SK-N-SH (cell line): Measurements from ENCODE around the gene SDK1. TPM values are rescaled to one million over a fixed set of nuclear protein-coding genes. Genes with fewer than 3 reads are reported as not detected.

Experiments used
- CTCF ChIA-PET: fragments of 300-600, 350-600 bp; formaldehyde crosslinking; extraction: SDS; loops from one replicate; lab custom pipeline; 2021; lab: Yijun Ruan, JAX
- POLR2A ChIA-PET: fragments of 350-600 bp; sonication (Branson Sonifier 250); formaldehyde crosslinking; extraction: SDS; loops from one replicate; lab custom pipeline; 2020; ENCODE audit warnings: antibody characterized with exemption, inconsistent platforms; lab: Yijun Ruan, JAX
- DNase-seq: peaks from one replicate; pipeline ENCODE4 v3.0.0; 2012
- H2AFZ ChIP-seq: fragments of 200-600 bp; sonication (generic); 2 replicates; pipeline ENCODE4 v1.8.1; 2016; ENCODE audit warnings: antibody characterized with exemption, mild to moderate bottlenecking, low read depth
- H3F3A ChIP-seq: fragments of 200-600 bp; sonication (generic); replicated peaks from 2 replicates; pipeline ENCODE3; 2016; ENCODE audit warnings: antibody characterized with exemption, mild to moderate bottlenecking; ENCODE audit not compliant: insufficient read depth
- H3K27ac ChIP-seq, 2 experiments: fragments of 200-500 bp in 1 of 2; fragments of 200-600 bp in 1 of 2; sonication (Bioruptor generic) in 1 of 2; sonication (generic), shearing (Covaris generic) in 1 of 2; 2 replicates each; pipeline versions ENCODE4 v1.5.1 to v1.6.1; 2014 to 2016; ENCODE audit warnings: low read depth in 2 of 2, inconsistent platforms in 1 of 2, low read length in 1 of 2, mild to moderate bottlenecking in 1 of 2, mixed read lengths in 1 of 2
- H3K27me3 ChIP-seq: fragments of 200-600 bp; sonication (generic), shearing (Covaris generic); 2 replicates; pipeline ENCODE4 v1.6.1; 2016; ENCODE audit warnings: mixed run types; ENCODE audit not compliant: insufficient read depth
- H3K36me3 ChIP-seq, 2 experiments: fragments of 200-500 bp in 1 of 2; fragments of 200-600 bp in 1 of 2; sonication (Bioruptor generic) in 1 of 2; sonication (generic) in 1 of 2; replicated peaks in 1 of 2; 2 replicates each; pipeline versions ENCODE3 to v1.5.1; 2014 to 2016; ENCODE audit warnings: low read length in 1 of 2, mild to moderate bottlenecking in 1 of 2; ENCODE audit not compliant: insufficient read depth in 2 of 2, control insufficient read depth in 1 of 2
- H3K4me1 ChIP-seq, 2 experiments: fragments of 200-500 bp in 1 of 2; fragments of 200-600 bp in 1 of 2; sonication (Bioruptor generic) in 1 of 2; sonication (generic), shearing (Covaris generic) in 1 of 2; 2 replicates each; pipeline versions ENCODE4 v1.5.1 to v1.6.1; 2014 to 2016; ENCODE audit warnings: low read depth in 1 of 2, low read length in 1 of 2, mixed run types in 1 of 2; ENCODE audit not compliant: insufficient read depth in 2 of 2, control insufficient read depth in 1 of 2
- H3K4me2 ChIP-seq: fragments of 200-600 bp; sonication (generic), shearing (Covaris generic); 2 replicates; pipeline ENCODE4 v1.6.1; 2017; ENCODE audit warnings: mixed run types
- H3K4me3 ChIP-seq, 2 experiments: fragments of 200-500 bp in 1 of 2; fragments of 200-600 bp in 1 of 2; sonication (Bioruptor generic) in 1 of 2; sonication (generic), shearing (Covaris generic) in 1 of 2; 2 replicates each; pipeline versions ENCODE4 v1.5.1 to v1.8.1; 2014 to 2016; ENCODE audit warnings: low read depth in 2 of 2, inconsistent platforms in 1 of 2, low read length in 1 of 2, mild to moderate bottlenecking in 1 of 2, mixed read lengths in 1 of 2, moderate library complexity in 1 of 2
- H3K79me2 ChIP-seq: fragments of 200-600 bp; sonication (generic); 2 replicates; pipeline ENCODE4 v1.8.1; 2017; ENCODE audit warnings: mild to moderate bottlenecking; ENCODE audit not compliant: insufficient read depth
- H3K9ac ChIP-seq: fragments of 200-600 bp; sonication (generic); 2 replicates; pipeline ENCODE4 v1.6.1; 2017; ENCODE audit warnings: mixed run types
- H3K9me2 ChIP-seq: fragments of 200-600 bp; sonication (generic); 2 replicates; pipeline ENCODE4 v1.6.1; 2017; ENCODE audit warnings: mixed run types
- H3K9me3 ChIP-seq: fragments of 200-600 bp; sonication (generic); 2 replicates; pipeline ENCODE4 v1.6.1; 2017; ENCODE audit warnings: mixed run types, mild to moderate bottlenecking, moderate library complexity
- H4K20me1 ChIP-seq: fragments of 200-600 bp; sonication (generic); 2 replicates; pipeline ENCODE4 v1.6.1; 2017; ENCODE audit warnings: mild to moderate bottlenecking, mixed run types; ENCODE audit not compliant: insufficient read depth
- EZH2phosphoT487 ChIP-seq: fragments of 200-600 bp; sonication (generic); IDR thresholded peaks from 2 replicates; pipeline ENCODE4 v1.6.1; 2017; ENCODE audit warnings: low read depth, mixed run types, mild to moderate bottlenecking, antibody characterized with exemption, moderate library complexity, borderline replicate concordance
- FOXJ3 ChIP-seq: sonication (generic); formaldehyde crosslinking; IDR thresholded peaks from 2 replicates; pipeline ENCODE4 v1.5.1; 2020; ENCODE audit warnings: mild to moderate bottlenecking, missing genetic modification reagents
- GABPA ChIP-seq: IDR thresholded peaks from 2 replicates; pipeline ENCODE4 v1.4.0; 2012; ENCODE audit warnings: low read depth, mild to moderate bottlenecking
- MXI1 ChIP-seq: IDR thresholded peaks from 2 replicates; pipeline ENCODE4 v1.6.1; 2012; ENCODE audit warnings: mild to moderate bottlenecking, low read depth, low read length, improper control_type of control experiment
- POLR2AphosphoS5 ChIP-seq: IDR thresholded peaks from 2 replicates; pipeline ENCODE4 v1.6.1; 2012; ENCODE audit warnings: low read depth, low read length
- RXRA ChIP-seq: IDR thresholded peaks from 2 replicates; pipeline ENCODE4 v1.4.0; 2012; ENCODE audit warnings: low read depth, mild to moderate bottlenecking, borderline replicate concordance
- TAF1 ChIP-seq: IDR thresholded peaks from 2 replicates; pipeline ENCODE4 v1.6.1; 2012; ENCODE audit warnings: low read depth, mild to moderate bottlenecking, low read length, moderate library complexity, borderline replicate concordance
- YY1 ChIP-seq: IDR thresholded peaks from 2 replicates; pipeline ENCODE4 v1.4.0; 2012; ENCODE audit warnings: low read depth, mild to moderate bottlenecking
- WGBS: methylation state at CpG from one replicate; pipeline ENCODE4 v1.1.6; 2017; ENCODE audit warnings: low lambda C conversion rate; 5-methylcytosine and 5-hydroxymethylcytosine counted together
- polyA plus RNA-seq, 3 experiments: library from polyadenylated mRNA; depleted of rRNA; stranded (reverse); fragments of >200 nt; gene quantifications; 2 replicates each; pipeline ENCODE4 v1.2.3, GENCODE V29; 2012
- TF ChIP-seq, protein P1 (sequence below): IDR thresholded peaks from 2 replicates; pipeline ENCODE4 v1.4.0; 2012; ENCODE audit warnings: low read depth, borderline replicate concordance

SDK1 gene
- polyA plus RNA-seq, 1 of the 3 experiments (the other 2 are of a cell fraction): 1.2 TPM

GRCh38 chr7:3683546-3684539, 382.8 kb downstream of the SDK1 start:
- Histone ChIP-seq H3K27ac (no peak overlapping the region), H3K4me2 (no peak overlapping the region), H3K9me2 (no peaks in the 10 kb centered on the region), H2AFZ (no peak overlapping the region), H3K79me2 (no peaks in the 10 kb centered on the region), H3K9ac (no peak overlapping the region), H3K4me1 (no peaks in the 10 kb centered on the region; a peak in 1 of 4 replicates), H3K36me3 (no peaks in the 10 kb centered on the region), H3K27me3 (no peaks in the 10 kb centered on the region), H3F3A (no peaks in the 10 kb centered on the region), H3K4me3 (no peak overlapping the region), H4K20me1 (no peaks in the 10 kb centered on the region), H3K9me3 (peaks cover 4% of the 10 kb centered on the region; the same call in 1 of the 2 replicates)
- TF ChIP-seq MXI1 (no peak), TAF1 (no peak), GABPA (no peak), YY1 (no peak)
- TF ChIP-seq, protein P1, sequence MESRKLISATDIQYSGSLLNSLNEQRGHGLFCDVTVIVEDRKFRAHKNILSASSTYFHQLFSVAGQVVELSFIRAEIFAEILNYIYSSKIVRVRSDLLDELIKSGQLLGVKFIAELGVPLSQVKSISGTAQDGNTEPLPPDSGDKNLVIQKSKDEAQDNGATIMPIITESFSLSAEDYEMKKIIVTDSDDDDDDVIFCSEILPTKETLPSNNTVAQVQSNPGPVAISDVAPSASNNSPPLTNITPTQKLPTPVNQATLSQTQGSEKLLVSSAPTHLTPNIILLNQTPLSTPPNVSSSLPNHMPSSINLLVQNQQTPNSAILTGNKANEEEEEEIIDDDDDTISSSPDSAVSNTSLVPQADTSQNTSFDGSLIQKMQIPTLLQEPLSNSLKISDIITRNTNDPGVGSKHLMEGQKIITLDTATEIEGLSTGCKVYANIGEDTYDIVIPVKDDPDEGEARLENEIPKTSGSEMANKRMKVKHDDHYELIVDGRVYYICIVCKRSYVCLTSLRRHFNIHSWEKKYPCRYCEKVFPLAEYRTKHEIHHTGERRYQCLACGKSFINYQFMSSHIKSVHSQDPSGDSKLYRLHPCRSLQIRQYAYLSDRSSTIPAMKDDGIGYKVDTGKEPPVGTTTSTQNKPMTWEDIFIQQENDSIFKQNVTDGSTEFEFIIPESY: no peak
- ChIA-PET POLR2A (no interaction called here), CTCF (no interaction called here)
- DNase-seq: no peak
- WGBS: 54% methylated on average over 11 of the region's 12 CpGs

DNA sequence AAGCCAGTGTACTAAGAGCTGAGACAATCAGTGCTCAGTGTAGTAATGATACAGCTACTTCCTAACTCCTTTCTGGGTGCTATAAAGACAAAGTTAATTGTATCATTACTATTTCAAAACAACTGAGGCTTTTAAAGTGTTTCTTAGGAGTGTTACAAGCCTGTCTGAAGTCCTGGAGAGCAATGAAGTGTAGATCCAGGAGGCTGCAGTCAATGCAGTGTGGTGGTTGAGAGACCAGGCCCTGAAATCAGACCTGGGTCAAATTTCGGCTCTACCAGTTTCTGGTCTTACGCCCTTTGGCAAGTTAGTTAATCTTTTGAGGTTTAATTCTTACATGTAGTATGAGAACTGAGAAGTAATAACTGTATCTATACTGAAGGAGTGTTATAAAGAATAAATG, 387.0 kb downstream of the SDK1 start:
- no peaks in the 10 kb centered on the region for H3K4me1 ChIP-seq
- no peaks in the 10 kb centered on the region for H4K20me1 ChIP-seq
- ChIA-PET POLR2A (interaction anchor here (0.8 kb wide), 1 partner anchor 29 kb away, joined by 3 read pairs; no protein-coding TSS in a partner anchor), CTCF (interaction anchor here (1.0 to 1.1 kb wide), 2 partner anchors 41 to 799 kb away, joined by 3 read pairs; no protein-coding TSS in a partner anchor)
- 37% methylated on average over 2 of the region's 2 CpGs for WGBS
- peaks cover 4% of the 10 kb centered on the region; the same call in 1 of the 2 replicates for H3K9me3 ChIP-seq
- no peaks in the 10 kb centered on the region for H3K27me3 ChIP-seq
- H2AFZ ChIP-seq: no peak overlapping the region
- no peak overlapping the region for H3K9ac ChIP-seq
- H3K79me2 ChIP-seq: no peaks in the 10 kb centered on the region
- TF ChIP-seq RXRA (no peak), FOXJ3 (no peak), POLR2AphosphoS5 (no peak), EZH2phosphoT487 (no peak)
- H3K4me2 ChIP-seq: no peak overlapping the region
- H3K27ac ChIP-seq: no peak overlapping the region
- no peaks in the 10 kb centered on the region for H3K36me3 ChIP-seq
- DNase-seq: no peak
- H3K4me3 ChIP-seq: no peak overlapping the region
- no peaks in the 10 kb centered on the region for H3F3A ChIP-seq
- no peaks in the 10 kb centered on the region for H3K9me2 ChIP-seq
